ENCODE results near the gene GCNT4.
"Not testable (repeated sequence)": the region's sequence is repeated elsewhere in the genome, so short reads cannot be mapped to it uniquely, and the experiment has no call there.

GCNT4 gene

GRCh38 chr5:75052192-75053053, at the start of gene GCNT4:
Gene GCNT4 (minus strand): TSS chr5:75052558. CDS start chr5:75030037, 22,521 bp downstream.
- DNase-seq (ENCODE audit: low spot score): peak; percentile 23

- not testable (repeated sequence) for DNase-seq (ENCODE audit: low spot score)
Observed at GRCh38 chr5:75095956-75096355, 43.6 kb upstream of the GCNT4 start.

GRCh38 chr5:75091597-75091996, 39.2 kb upstream of the GCNT4 start:
- no peak for DNase-seq (ENCODE audit: low spot score)

GRCh38 chr5:75089662-75090061, 37.3 kb upstream of the GCNT4 start:
- DNase-seq (ENCODE audit: low spot score): no peak

- no peak for DNase-seq (ENCODE audit: low spot score)
Observed at GRCh38 chr5:75089137-75089536, 36.8 kb upstream of the GCNT4 start.

- no peak for DNase-seq (ENCODE audit: low spot score)
Observed at GRCh38 chr5:75088648-75089047, 36.3 kb upstream of the GCNT4 start.

GRCh38 chr5:75081510-75081909, 29.2 kb upstream of the GCNT4 start:
- DNase-seq (ENCODE audit: low spot score): no peak

- DNase-seq (ENCODE audit: low spot score): not testable (repeated sequence)
Observed at GRCh38 chr5:75079346-75079745, 27.0 kb upstream of the GCNT4 start.

GRCh38 chr5:75078027-75078426, 25.7 kb upstream of the GCNT4 start:
- no peak for DNase-seq (ENCODE audit: low spot score)

GRCh38 chr5:75072061-75072460, 19.7 kb upstream of the GCNT4 start:
- DNase-seq (ENCODE audit: low spot score): no peak

- DNase-seq (ENCODE audit: low spot score): no peak
Observed at GRCh38 chr5:75071100-75071499, 18.7 kb upstream of the GCNT4 start.

- no peak for DNase-seq (ENCODE audit: low spot score)
Observed at GRCh38 chr5:75067434-75067833, 15.1 kb upstream of the GCNT4 start.

- DNase-seq (ENCODE audit: low spot score): no peak
Observed at GRCh38 chr5:75062925-75063531, 10.7 kb upstream of the GCNT4 start.

GRCh38 chr5:75059912-75060545, 7.7 kb upstream of the GCNT4 start:
- DNase-seq (ENCODE audit: low spot score): no peak

- no peak for DNase-seq (ENCODE audit: low spot score)
Observed at GRCh38 chr5:75058986-75059535, 6.7 kb upstream of the GCNT4 start.

GRCh38 chr5:75057561-75057960, 5.2 kb upstream of the GCNT4 start:
- DNase-seq (ENCODE audit: low spot score): no peak

- DNase-seq (ENCODE audit: low spot score): no peak
Observed at GRCh38 chr5:75055727-75056144, 3.4 kb upstream of the GCNT4 start.

GRCh38 chr5:75054134-75054930, 2.0 kb upstream of the GCNT4 start:
- DNase-seq (ENCODE audit: low spot score): no peak

GRCh38 chr5:75053304-75054133, 1.2 kb upstream of the GCNT4 start:
- DNase-seq (ENCODE audit: low spot score): peak; percentile 12

GRCh38 chr5:75053054-75053303, 621 bp upstream of the GCNT4 start:
- no peak for DNase-seq (ENCODE audit: low spot score)

- DNase-seq (ENCODE audit: low spot score): no peak
Observed at GRCh38 chr5:75051217-75051751, 1.1 kb downstream of the GCNT4 start.

Data from globus pallidus (tissue), 1 donor.